AG04450 (cell line): ENCODE data around the gene TNN. TPM values are rescaled to one million over a fixed set of nuclear protein-coding genes. Genes with fewer than 3 reads are reported as not detected.

Experiments
- CTCF ChIA-PET: fragments of 300-600, 350-600 bp; formaldehyde crosslinking; extraction: SDS; loops from one replicate; lab custom pipeline; 2022; ENCODE audit warnings: antibody characterized with exemption, inconsistent platforms; lab: Charles Lee
- POLR2A ChIA-PET: fragments of 350-600 bp; formaldehyde crosslinking; extraction: SDS; loops from one replicate; lab custom pipeline; 2021; ENCODE audit warnings: antibody characterized with exemption, inconsistent platforms; lab: Yijun Ruan, JAX
- DNase-seq: peaks from one replicate; pipeline ENCODE4 v3.0.0-alpha.2; 2011; ENCODE audit warnings: low read depth, low spot score
- H3K27ac ChIP-seq: one replicate; pipeline ENCODE4 v1.5.1; 2012; ENCODE audit warnings: low read depth, low read length, control low read depth
- H3K27me3 ChIP-seq: one replicate; pipeline ENCODE4 v1.6.0; 2012; ENCODE audit warnings: low read length; ENCODE audit not compliant: control insufficient read depth, insufficient read depth
- H3K4me3 ChIP-seq: 2 replicates; pipeline ENCODE4 v1.5.1; 2011; ENCODE audit warnings: mild to moderate bottlenecking, low read depth, low read length, control low read depth
- H3K9me3 ChIP-seq: 2 replicates; pipeline ENCODE4 v1.5.1; 2012; ENCODE audit warnings: low read length; ENCODE audit not compliant: control insufficient read depth, insufficient read depth
- CTCF ChIP-seq: IDR thresholded peaks from 2 replicates; pipeline ENCODE4 v1.5.1; 2011; ENCODE audit warnings: low read depth, low read length, control low read depth, inconsistent platforms
- polyA plus RNA-seq: library from polyadenylated mRNA; depleted of rRNA; stranded (reverse); fragments of >200 nt; gene quantifications from 2 replicates; pipeline ENCODE4 v1.2.3, GENCODE V29; 2011

The TNN gene
- polyA plus RNA-seq, 1 experiment = not detected

- ChIA-PET POLR2A (no interaction called here), CTCF (interaction anchor here (1.1 kb wide), 1 partner anchor 34 kb away, joined by 4 read pairs; no protein-coding TSS in a partner anchor)
- DNase-seq = no peak
- Histone ChIP-seq H3K27me3 (no peaks in the 10 kb centered on the region), H3K9me3 (no peaks in the 10 kb centered on the region), H3K4me3 (no peak overlapping the region), H3K27ac (no peak overlapping the region)
- no peak for TF ChIP-seq CTCF
Measured at GRCh38 chr1:175179837-175180590, 112.4 kb downstream of the TNN start.

GRCh38 chr1:175182201-175182746 is 114.6 kb downstream of the TNN start:
- DNase-seq = no peak
- TF ChIP-seq CTCF = no peak
- no peak overlapping the region for H3K4me3 ChIP-seq
- no peaks in the 10 kb centered on the region for H3K27me3 ChIP-seq
- no peaks in the 10 kb centered on the region for H3K9me3 ChIP-seq
- H3K27ac ChIP-seq = no peak overlapping the region
- ChIA-PET CTCF (interaction anchor here (1.3 to 1.5 kb wide), 3 partner anchors 27 to 31 kb away, joined by 3 to 7 read pairs (median 4); no protein-coding TSS in a partner anchor), POLR2A (no interaction called here)

GRCh38 chr1:175183586-175183985 is 116.0 kb downstream of the TNN start:
- H3K9me3 ChIP-seq = no peaks in the 10 kb centered on the region
- TF ChIP-seq CTCF = no peak
- H3K27me3 ChIP-seq = no peaks in the 10 kb centered on the region
- no peak for DNase-seq
- H3K4me3 ChIP-seq = no peak overlapping the region
- H3K27ac ChIP-seq = no peak overlapping the region
- ChIA-PET CTCF (interaction anchor here (1.3 to 1.8 kb wide), 3 partner anchors 28 to 37 kb away, joined by 3 to 7 read pairs (median 5); no protein-coding TSS in a partner anchor), POLR2A (no interaction called here)

- no peaks in the 10 kb centered on the region for H3K27me3 ChIP-seq
- DNase-seq = no peak
- POLR2A ChIA-PET = no interaction called here
- no peak for TF ChIP-seq CTCF
- CTCF ChIA-PET = no interaction called here
- H3K9me3 ChIP-seq = no peaks in the 10 kb centered on the region
- no peak overlapping the region for H3K27ac ChIP-seq
- no peak overlapping the region for H3K4me3 ChIP-seq
Measured at GRCh38 chr1:175185903-175186302, 118.3 kb downstream of the TNN start.
